GM18873 (cell line): Measurements from ENCODE around the gene HS6ST2.
"Not testable (repeated sequence)": the region's sequence is repeated elsewhere in the genome, so short reads cannot be mapped to it uniquely, and the experiment has no call there.

ENCODE experiments used
- ATAC-seq: cut with Tn5 transposase; IDR thresholded peaks from one replicate; pipeline ENCODE4 v1.9.1; 2021; ENCODE audit warnings: mild to moderate bottlenecking, moderate library complexity, moderate number of reproducible peaks; ENCODE audit not compliant: unreplicated experiment, low FRiP score

HS6ST2 gene

GRCh38 chrX:132958091-132958703, at the start of gene HS6ST2:
TSS of gene HS6ST2 (minus strand) at chrX:132958629.
- ATAC-seq = no peak

DNA sequence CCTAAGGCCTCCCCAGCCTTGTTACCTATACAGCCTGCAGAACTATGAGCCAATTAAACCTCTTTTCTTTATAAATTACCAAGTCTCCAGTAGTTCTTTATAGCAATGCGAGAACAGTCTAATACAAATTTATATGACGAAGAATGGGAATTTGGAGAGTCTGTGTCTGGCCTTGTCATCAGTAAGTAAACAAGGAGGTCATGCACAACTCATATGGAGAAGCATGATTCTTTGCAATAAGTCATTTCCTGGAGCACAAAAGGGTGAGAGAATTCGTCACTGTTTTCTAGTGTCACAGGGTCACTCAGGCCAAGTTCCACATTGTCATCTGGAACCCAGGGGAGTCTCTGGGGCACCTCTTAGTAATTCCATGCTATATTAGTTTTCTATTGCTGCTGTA, 49.0 kb upstream of the HS6ST2 start:
- no peak for ATAC-seq

DNA sequence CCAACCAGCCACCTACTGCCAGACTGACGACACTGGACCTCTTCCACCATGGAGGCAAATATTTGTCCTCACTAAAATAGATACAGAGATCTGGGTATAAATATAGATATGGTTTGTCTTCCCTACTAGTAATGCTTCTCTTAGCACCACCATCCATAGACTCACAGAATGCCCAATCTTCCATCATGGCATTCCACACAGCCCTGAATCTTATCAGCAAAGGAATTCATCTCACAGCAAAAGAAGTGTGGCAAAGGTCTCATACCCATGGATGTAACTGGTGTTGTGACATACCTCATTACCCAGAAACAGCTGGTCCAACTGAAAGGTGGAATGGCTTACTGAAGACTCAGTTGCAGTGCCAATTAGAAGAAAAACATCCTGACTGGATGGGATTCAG, 47.2 kb upstream of the HS6ST2 start:
- ATAC-seq = no peak

- ATAC-seq = no peak
These were observed 46.6 kb upstream of the HS6ST2 start for GRCh38 chrX:133005042-133005441.

- ATAC-seq = no peak
These were observed 40.8 kb upstream of the HS6ST2 start for GRCh38 chrX:132999209-132999608.

DNA sequence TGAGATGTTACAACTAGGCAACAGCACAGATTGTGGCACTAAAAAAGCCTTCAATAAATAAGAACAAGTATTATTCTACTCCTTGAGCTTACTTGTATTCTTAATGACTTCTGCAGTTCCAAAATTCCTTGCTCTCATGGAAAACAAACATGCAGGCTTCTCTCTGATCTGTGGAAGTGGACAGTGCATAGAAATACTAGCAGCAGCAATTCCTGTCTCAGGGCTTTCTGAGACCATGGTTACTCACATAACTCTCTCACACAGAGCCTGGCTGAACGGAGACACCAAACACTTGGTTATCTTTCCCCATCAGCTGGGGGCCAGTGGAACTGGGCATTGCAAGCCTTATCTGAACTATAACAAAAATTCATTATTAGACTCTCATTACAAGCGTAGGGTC, 32.4 kb upstream of the HS6ST2 start:
- no peak for ATAC-seq

DNA sequence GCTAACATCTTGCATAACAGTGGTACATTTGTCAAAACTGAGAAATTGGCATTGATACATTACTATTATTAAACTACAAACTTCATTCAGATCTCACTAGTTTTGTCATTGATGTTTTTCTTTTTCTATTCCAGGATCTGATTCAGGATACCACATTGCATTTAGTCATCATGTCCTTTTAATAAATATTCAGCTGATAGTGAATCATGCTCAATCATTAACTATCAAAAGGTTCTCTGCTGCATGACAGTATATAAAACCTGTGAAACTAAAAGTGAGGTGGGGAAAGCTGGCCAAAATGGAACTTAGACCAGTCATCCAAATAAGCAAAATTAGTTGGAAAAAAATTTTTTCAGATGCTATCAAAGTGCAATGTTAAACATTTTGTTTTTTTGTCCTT, 28.1 kb upstream of the HS6ST2 start:
- no peak for ATAC-seq

DNA sequence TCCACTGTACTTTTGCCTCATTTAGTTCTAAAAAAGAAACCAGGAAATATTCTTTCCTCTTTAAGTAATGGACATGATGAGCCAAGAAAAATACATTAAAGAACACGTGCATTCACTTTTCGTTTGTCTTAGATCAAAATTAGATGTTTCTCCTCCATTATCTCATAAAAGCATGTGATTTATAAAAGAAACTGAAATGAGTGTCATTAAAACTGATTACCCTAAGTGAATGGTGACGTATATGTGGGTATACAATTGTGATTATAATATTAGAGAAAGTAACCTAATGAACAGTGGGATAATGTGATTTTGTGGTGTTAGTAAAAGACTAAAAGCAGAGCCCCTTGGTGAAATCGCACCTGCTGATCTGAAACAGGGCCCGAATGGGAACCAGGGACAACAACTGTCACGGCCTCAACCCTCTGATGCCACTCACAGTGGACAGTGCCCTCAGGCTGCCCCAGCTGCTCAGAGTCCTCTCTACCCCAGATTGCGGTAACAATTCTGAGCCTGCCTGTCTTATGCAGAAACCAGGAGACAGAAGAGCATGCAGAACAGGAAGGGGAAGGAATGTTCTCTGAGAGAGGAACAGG, 25.7 kb upstream of the HS6ST2 start:
- ATAC-seq = no peak

DNA sequence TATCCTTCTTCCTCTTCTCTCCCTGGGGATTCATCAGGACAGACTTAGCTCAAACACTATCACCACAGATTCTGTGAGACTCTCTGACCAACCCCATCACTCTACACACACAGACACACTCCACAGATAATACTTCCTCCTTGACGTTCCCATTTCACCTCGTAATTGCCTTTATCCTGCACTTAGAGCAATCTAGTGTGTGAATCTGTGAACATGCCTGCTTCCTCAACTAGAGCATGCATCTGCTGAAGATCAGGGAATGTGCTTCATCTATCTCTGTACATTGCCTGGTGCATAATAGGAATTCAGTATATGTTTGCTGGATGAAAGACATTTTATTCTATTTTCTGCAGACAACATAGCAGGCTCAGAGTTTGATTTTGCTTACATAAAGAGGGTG, 25.1 kb upstream of the HS6ST2 start:
- ATAC-seq = no peak

- not testable (repeated sequence) for ATAC-seq
These were observed 21.6 kb upstream of the HS6ST2 start for GRCh38 chrX:132980035-132980434.

GRCh38 chrX:132968296-132968949, 10.0 kb upstream of the HS6ST2 start:
- no peak for ATAC-seq

- ATAC-seq = no peak
These were observed 8.6 kb upstream of the HS6ST2 start for GRCh38 chrX:132967049-132967448.

DNA sequence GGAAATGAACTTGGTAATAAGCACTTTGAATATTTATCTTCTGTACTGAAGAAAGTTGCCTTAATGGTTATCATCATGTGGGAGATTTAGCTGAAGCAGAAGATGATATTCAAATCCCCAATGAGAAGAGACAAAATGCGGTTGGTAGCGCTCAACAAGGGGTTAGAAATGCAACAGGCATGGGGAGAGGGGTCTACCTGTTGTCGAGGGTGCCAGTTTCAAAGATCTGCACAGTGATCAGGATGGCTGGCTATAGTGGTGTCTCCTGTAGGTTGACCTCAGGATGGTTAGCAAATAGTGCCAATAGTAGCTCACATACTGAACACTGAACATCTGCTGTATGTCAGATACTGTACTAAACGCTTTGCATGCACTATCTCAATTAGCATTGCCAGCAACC, 7.0 kb upstream of the HS6ST2 start:
- ATAC-seq = no peak

DNA sequence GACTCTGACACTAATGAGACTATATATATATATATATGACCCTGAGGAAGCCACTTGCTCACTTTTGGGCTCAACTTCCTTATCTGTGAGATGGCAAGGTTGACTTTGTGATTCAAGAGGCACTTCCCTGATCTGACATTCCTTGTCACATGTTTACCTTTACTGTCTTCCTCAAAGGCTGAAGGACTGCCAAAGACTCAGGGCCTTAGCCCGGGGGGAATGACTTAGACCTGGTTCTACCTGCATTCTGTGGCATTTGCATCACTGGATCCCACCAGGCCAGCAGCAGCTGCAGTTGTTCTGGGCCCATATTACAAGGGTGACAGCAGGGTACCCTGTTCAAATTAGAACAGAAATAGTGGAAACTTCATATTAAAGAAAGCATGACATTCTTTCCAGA, 3.1 kb upstream of the HS6ST2 start:
- no peak for ATAC-seq

DNA sequence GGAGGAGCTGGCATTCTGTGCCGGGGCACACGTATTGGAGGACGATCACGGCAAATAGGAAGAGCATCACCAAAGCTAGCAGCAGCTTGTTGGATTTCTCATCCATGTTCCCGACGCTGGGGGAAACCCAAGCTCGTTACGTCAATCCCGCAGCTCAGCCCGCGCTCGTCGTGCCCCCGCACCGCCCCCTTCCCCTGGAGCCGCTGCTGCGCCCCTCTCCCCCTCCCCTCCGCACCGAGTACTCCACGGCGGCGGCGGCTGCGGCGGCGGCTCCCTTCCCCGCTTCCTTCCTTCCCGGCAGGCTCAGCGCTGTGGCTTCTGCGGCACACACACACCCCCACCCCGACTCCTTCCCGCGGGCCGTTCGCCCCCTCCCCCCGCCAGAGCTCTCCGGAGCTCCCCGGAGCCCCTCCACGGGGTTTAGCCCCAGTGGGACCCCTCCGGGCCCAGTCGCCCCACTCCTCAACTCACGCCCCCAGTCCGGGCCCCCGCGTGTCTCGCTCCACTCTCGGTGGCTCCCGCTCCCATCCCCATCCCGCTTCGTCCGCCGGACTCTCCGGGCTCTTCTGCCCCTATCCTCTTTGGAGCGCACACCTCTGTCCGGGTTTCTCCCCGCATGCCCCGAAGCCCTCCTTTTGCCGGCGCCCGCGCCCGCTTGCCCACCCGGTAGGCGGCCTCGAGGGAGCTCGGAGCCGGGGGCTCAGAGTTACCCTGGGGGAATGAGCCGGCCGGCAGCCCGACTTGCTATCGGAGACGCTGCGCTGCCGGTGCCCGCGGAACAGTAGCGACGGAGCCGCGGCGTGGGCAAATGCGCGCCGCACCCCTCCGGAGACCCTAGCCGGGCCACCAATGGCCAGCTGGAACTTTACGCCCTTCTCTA, 978 bp downstream of the HS6ST2 start:
- no peak for ATAC-seq

GRCh38 chrX:132956421-132957210, 1.8 kb downstream of the HS6ST2 start:
- no peak for ATAC-seq

DNA sequence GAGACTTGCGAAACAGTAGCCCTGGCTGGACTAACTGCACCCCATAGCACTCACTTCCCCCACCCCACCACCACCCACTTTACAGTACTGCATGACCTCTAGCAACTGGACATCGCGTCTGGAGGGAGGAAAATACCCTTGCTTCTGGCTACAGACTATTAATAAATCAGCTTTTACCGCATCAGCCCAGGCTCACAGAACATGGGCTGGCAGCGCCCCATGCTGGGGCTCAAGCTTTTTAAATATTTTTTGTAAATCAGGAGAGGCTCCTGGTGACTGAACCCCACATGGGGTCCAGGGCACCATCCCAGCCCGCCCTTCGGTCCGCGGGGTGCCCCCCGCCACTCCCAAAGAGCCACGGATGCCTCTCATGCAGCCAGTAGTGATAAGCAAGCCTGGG, 2.7 kb downstream of the HS6ST2 start:
- no peak for ATAC-seq

- no peak for ATAC-seq
These were observed 4.1 kb downstream of the HS6ST2 start for GRCh38 chrX:132954323-132954722.

- ATAC-seq = no peak
These were observed 5.1 kb downstream of the HS6ST2 start for GRCh38 chrX:132953354-132953753.

DNA sequence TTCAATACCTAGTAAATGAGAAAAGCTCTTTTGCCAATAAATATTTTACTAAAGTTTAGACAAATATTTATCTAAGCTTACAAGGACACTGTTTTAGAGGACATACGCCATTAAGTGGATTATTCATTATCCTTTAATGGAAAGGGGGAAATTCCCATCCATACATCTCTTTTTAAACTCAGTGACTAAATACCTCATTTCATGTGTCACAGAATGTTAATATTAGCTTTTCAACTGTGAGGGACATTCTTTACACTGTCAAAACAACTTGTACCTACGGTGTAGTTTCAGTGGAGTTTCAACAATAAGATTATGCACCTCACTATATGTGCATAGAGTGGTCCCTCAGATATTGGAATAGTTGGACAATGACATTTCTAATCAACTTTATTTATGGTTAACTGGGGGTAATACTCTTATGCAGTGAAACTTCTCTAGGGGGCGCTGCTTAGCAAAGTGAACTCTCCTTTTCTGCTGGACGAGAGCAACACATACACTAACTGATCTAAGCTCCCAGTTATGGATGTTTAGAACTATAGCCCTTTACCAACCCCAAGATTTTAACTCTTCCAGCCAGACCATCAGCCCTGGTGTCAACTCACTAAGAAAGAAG, 9.7 kb downstream of the HS6ST2 start:
- ATAC-seq = no peak
